Activated T-cell treated with anti-CD3 and anti-CD28 coated beads for 4 hours (primary cell): Measurements from ENCODE around the gene BTN2A1.
A peak's percentile ranks its signal among the peaks of the same experiment; 100 is the strongest.
"Not testable (repeated sequence)": the region's sequence is repeated elsewhere in the genome, so short reads cannot be mapped to it uniquely, and the experiment has no call there.

Source experiments
- DNase-seq: peaks from one replicate; pipeline ENCODE4 v3.0.0-alpha.2; 2020

The BTN2A1 gene

GRCh38 chr6:26497610-26498009 is 39.9 kb downstream of the BTN2A1 start:
- DNase-seq: no peak

GRCh38 chr6:26500102-26500501 is 42.3 kb downstream of the BTN2A1 start, which contains the start of gene BTN1A1:
TSS of gene BTN1A1 (plus strand) at chr6:26500303. CDS start at chr6:26501287, 984 bp downstream.
- no peak for DNase-seq

- DNase-seq: peak; percentile 19
Measured at GRCh38 chr6:26501482-26501986, 43.8 kb downstream of the BTN2A1 start.

- no peak for DNase-seq
Measured at GRCh38 chr6:26502165-26502564, 44.4 kb downstream of the BTN2A1 start.

GRCh38 chr6:26502626-26503025 is 44.9 kb downstream of the BTN2A1 start:
- DNase-seq: no peak

GRCh38 chr6:26507658-26508057 is 49.9 kb downstream of the BTN2A1 start:
- DNase-seq: no peak

GRCh38 chr6:26511033-26511432 is 53.3 kb downstream of the BTN2A1 start:
- not testable (repeated sequence) for DNase-seq

GRCh38 chr6:26514984-26515383 is 57.2 kb downstream of the BTN2A1 start:
- DNase-seq: no peak

GRCh38 chr6:26516481-26517427 is 59.0 kb downstream of the BTN2A1 start:
- DNase-seq: no peak
